ENCODE measurements around the gene MRPS14. TPM values are rescaled to one million over a fixed set of nuclear protein-coding genes. Genes with fewer than 3 reads are reported as not detected.

Gene MRPS14
- total and polyA plus RNA-seq, 9 of the 15 experiments (the other 6 are each of a cell fraction or from before 2014, with no cell fraction given), result 38.1 to 231 (median 54.9) TPM

DNA sequence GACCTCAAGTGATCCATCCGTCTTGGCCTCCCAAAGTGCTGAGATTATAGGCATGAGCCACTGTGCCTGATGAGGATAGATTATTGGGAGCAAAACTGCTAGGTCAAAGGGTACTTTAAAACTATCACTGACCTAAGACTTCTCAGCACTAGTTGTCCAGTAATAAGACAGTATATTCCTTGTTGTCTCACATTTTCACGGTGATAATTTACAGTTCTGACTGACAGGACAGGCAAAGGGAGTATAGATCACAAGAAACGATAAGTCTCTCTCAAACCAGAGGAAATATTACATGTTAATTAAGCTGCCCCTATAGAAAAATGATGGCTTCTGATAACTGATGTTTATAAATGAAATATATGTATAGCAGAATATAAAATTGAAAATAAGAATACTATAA lies 3.7 kb downstream of the MRPS14 start:
- in situ Hi-C loops (cut with MboI), result no loop called here
- intact Hi-C loops (cut with micrococcal nuclease), result no loop called here
- H3K36me3 ChIP-seq (ENCODE audit: control insufficient read depth, insufficient read depth, low read length), result peaks cover 66% of the 10 kb centered on the region
- H4K20me1 ChIP-seq (replicated peaks; ENCODE audit: control insufficient read depth, insufficient read depth, low read length), result no peaks in the 10 kb centered on the region
- no peak overlapping the region for H2AFZ ChIP-seq (ENCODE audit: low read depth, low read length)
- no peaks in the 10 kb centered on the region for H3K27me3 ChIP-seq (ENCODE audit: control insufficient read depth in 2 of 2, insufficient read depth in 2 of 2, low read length in 2 of 2)
- peaks cover 7 to 11% of the 10 kb centered on the region in 2 experiments; a peak in 4 of 5 replicates for H3K4me1 ChIP-seq (replicated peaks in 1 of 2; ENCODE audit: control insufficient read depth in 2 of 2, insufficient read depth in 2 of 2, low read length in 2 of 2)
- ChIA-PET POLR2A (interaction anchor here (1.9 kb wide), 1 partner anchor 19 kb away, joined by 4 read pairs; the partner anchor contains the start of gene CACYBP), CTCF (ENCODE audit: low intra/inter-chr PET ratio) (no interaction called here)
- no peak overlapping the region for H3K4me3 ChIP-seq
- 16% methylated on average over 3 of the region's 3 CpGs for WGBS (ENCODE audit: insufficient coverage, low coverage, missing lambda C conversion rate)
- H3K9me1 ChIP-seq (ENCODE audit: control insufficient read depth, insufficient read depth, low read length), result no peaks in the 10 kb centered on the region
- no peak overlapping the region; the same call in 1 of the 2 replicates for H3K4me2 ChIP-seq (ENCODE audit: insufficient read depth, low read length)
- FAIRE-seq (no peak), DNase-seq (ENCODE audit: extremely low read depth in 1 of 4, low spot score in 3 of 4) (no peak), ATAC-seq (no peak)
- no peak overlapping the region for H3K27ac ChIP-seq (ENCODE audit: extremely low read depth, low read depth, low read length)
- H3K9me3 ChIP-seq (replicated peaks; ENCODE audit: control insufficient read depth, insufficient read depth, low read depth, low read length), result no peaks in the 10 kb centered on the region
- peaks cover 46% of the 10 kb centered on the region for H3K79me2 ChIP-seq (ENCODE audit: control insufficient read depth, insufficient read depth, low read length)
- BruUV-seq (replicated peaks), result no TSS peak
- no peak overlapping the region for H3K9ac ChIP-seq (ENCODE audit: insufficient read depth in 1 of 2, low read depth in 2 of 2, low read length in 2 of 2)
- TF ChIP-seq TEAD2 (tag; IDR thresholded peaks at IDR 0.05) (no peak), ARID1B (IDR thresholded peaks at IDR 0.05) (0 out of 2 replicates have a peak, but pooled peaks have one; percentile 31), RFX7 (CRISPR knock-in tag; IDR thresholded peaks at IDR 0.05) (no peak), PYGO2 (tag; IDR thresholded peaks at IDR 0.05) (no peak), NFRKB (IDR thresholded peaks at IDR 0.05; ENCODE audit: low read depth) (no peak), KLF16 (IDR thresholded peaks at IDR 0.05) (peak; percentile 18; the same call in 1 of the 2 replicates), CBX8 (IDR thresholded peaks at IDR 0.05; ENCODE audit: borderline replicate concordance, extremely low read depth, low read depth, low read length, poor library complexity, severe bottlenecking) (no peak), CBFA2T3 (IDR thresholded peaks at IDR 0.05) (peak; percentile 45; the same call in 1 of the 2 replicates), ZNF699 (CRISPR knock-in tag; IDR thresholded peaks at IDR 0.05; ENCODE audit: insufficient replicate concordance) (no peak), ETS2 (tag; IDR thresholded peaks at IDR 0.05; ENCODE audit: borderline replicate concordance, poor library complexity, severe bottlenecking) (no peak), ZBTB17 (CRISPR knock-in tag; IDR thresholded peaks at IDR 0.05) (no peak), MEIS2 (IDR thresholded peaks at IDR 0.05; ENCODE audit: partially characterized antibody) (peak; percentile 96), HNRNPK (IDR thresholded peaks at IDR 0.05; ENCODE audit: low read depth, low read length, poor library complexity, severe bottlenecking) (no peak)
- TF ChIP-seq, protein P1, sequence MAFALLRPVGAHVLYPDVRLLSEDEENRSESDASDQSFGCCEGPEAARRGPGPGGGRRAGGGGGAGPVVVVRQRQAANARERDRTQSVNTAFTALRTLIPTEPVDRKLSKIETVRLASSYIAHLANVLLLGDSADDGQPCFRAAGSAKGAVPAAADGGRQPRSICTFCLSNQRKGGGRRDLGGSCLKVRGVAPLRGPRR (CRISPR knock-in tag; IDR thresholded peaks at IDR 0.05), result no peak
- TF ChIP-seq, protein P2, sequence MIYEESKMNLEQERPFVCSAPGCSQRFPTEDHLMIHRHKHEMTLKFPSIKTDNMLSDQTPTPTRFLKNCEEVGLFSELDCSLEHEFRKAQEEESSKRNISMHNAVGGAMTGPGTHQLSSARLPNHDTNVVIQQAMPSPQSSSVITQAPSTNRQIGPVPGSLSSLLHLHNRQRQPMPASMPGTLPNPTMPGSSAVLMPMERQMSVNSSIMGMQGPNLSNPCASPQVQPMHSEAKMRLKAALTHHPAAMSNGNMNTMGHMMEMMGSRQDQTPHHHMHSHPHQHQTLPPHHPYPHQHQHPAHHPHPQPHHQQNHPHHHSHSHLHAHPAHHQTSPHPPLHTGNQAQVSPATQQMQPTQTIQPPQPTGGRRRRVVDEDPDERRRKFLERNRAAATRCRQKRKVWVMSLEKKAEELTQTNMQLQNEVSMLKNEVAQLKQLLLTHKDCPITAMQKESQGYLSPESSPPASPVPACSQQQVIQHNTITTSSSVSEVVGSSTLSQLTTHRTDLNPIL (CRISPR knock-in tag; IDR thresholded peaks at IDR 0.05), result no peak
- TF ChIP-seq, protein P3, sequence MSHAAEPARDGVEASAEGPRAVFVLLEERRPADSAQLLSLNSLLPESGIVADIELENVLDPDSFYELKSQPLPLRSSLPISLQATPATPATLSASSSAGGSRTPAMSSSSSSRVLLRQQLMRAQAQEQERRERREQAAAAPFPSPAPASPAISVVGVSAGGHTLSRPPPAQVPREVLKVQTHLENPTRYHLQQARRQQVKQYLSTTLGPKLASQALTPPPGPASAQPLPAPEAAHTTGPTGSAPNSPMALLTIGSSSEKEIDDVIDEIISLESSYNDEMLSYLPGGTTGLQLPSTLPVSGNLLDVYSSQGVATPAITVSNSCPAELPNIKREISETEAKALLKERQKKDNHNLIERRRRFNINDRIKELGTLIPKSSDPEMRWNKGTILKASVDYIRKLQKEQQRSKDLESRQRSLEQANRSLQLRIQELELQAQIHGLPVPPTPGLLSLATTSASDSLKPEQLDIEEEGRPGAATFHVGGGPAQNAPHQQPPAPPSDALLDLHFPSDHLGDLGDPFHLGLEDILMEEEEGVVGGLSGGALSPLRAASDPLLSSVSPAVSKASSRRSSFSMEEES (CRISPR knock-in tag; IDR thresholded peaks at IDR 0.05), result no peak
- TF ChIP-seq, protein P4, sequence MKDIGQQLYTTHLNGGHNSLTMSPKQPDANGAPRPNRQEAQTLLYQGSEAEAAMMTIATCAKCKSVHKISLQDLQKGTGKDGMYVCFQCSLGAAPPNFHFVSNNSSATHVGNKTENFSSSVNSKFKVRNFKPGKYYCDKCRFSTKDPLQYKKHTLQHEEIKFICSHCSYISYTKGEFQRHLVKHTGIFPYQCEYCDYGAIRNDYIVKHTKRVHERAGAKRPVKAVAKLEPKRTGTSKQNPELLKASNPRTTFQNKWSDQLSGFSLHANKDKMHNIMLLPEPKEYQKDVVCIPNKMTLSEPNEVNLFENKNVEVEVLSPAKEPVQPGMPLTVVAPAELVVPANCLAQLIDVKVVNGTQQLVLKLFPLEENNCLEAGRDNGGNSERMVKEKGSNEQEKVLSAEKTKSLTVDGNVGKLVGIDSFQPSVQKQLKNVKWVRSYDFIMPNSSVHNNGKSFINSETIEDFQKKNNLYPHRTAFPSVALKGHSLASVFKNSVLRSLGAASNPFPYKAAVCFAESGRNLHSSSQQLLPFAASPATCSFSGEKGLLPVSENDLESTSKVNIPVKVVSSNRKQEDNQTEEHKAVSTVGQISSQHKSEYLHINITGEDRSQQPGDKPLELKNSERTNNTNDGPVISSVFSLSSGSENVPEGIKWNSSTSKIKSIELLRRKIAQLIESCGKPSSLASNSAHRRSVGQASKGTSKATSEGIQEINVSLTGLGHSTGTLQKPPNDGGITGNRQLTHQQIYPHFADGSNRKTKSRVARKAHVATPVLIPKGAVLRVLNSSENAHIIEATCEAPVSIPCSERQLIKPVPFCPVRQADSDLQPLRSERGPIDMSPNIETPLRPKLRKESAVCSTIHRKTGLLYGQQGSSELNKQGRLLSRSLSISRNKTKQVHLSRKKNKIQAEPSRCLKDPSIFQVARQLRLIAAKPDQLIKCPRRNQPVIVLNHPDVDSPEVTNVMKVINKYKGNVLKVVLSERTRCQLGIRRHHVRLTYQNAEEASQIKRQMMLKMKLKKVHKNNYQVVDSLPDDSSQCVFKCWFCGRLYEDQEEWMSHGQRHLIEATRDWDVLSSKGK (CRISPR knock-in tag; IDR thresholded peaks at IDR 0.05), result no peak

Data from K562 (cell line).